Measurements from ENCODE around the gene CCP110.
"Not testable (repeated sequence)": the region's sequence is repeated elsewhere in the genome, so short reads cannot be mapped to it uniquely, and the experiment has no call there.

CCP110 gene

GRCh38 chr16:19512297-19512696 lies 11.4 kb upstream of the CCP110 start:
- DNase-seq (ENCODE audit: low read depth in 2 of 2, low spot score in 1 of 2) = no peak

GRCh38 chr16:19513377-19514053 lies 10.2 kb upstream of the CCP110 start:
- no peak for DNase-seq (ENCODE audit: low read depth in 2 of 2, low spot score in 1 of 2)

GRCh38 chr16:19515757-19516156 lies 8.0 kb upstream of the CCP110 start:
- no peak for DNase-seq (ENCODE audit: low read depth in 2 of 2, low spot score in 1 of 2)

- no peak for DNase-seq (ENCODE audit: low read depth in 2 of 2, low spot score in 1 of 2)
Measured at GRCh38 chr16:19517424-19518089, 6.2 kb upstream of the CCP110 start.

GRCh38 chr16:19518388-19518787 lies 5.4 kb upstream of the CCP110 start:
- no peak for DNase-seq (ENCODE audit: low read depth in 2 of 2, low spot score in 1 of 2)

- DNase-seq (ENCODE audit: low read depth in 2 of 2, low spot score in 1 of 2) = no peak
Measured at GRCh38 chr16:19520861-19521331, 2.8 kb upstream of the CCP110 start.

- DNase-seq (ENCODE audit: low read depth in 2 of 2, low spot score in 1 of 2) = peak; percentile 81 to 88
Measured at GRCh38 chr16:19521471-19522396, 2.0 kb upstream of the CCP110 start, which contains the start of gene GDE1. Gene GDE1, minus strand, starts transcription at chr16:19522098. Its CDS starts 134 bp downstream, at chr16:19521964.

- no peak for DNase-seq (ENCODE audit: low read depth in 2 of 2, low spot score in 1 of 2)
Measured at GRCh38 chr16:19522397-19522732, 1.4 kb upstream of the CCP110 start.

- DNase-seq (ENCODE audit: low read depth in 2 of 2, low spot score in 1 of 2) = no peak
Measured at GRCh38 chr16:19522760-19523159, 982 bp upstream of the CCP110 start.

- DNase-seq (ENCODE audit: low read depth in 2 of 2, low spot score in 1 of 2) = no peak
Measured at GRCh38 chr16:19523184-19523558, 571 bp upstream of the CCP110 start.

GRCh38 chr16:19524356-19524615 lies 544 bp downstream of the CCP110 start:
- no peak for DNase-seq (ENCODE audit: low read depth in 2 of 2, low spot score in 1 of 2)

GRCh38 chr16:19524616-19525384 lies 1.1 kb downstream of the CCP110 start:
- no peak for DNase-seq (ENCODE audit: low read depth in 2 of 2, low spot score in 1 of 2)

GRCh38 chr16:19525385-19525723 lies 1.6 kb downstream of the CCP110 start:
- no peak for DNase-seq (ENCODE audit: low read depth in 2 of 2, low spot score in 1 of 2)

GRCh38 chr16:19527161-19527560 lies 3.4 kb downstream of the CCP110 start:
- DNase-seq (ENCODE audit: low read depth in 2 of 2, low spot score in 1 of 2) = no peak

- no peak for DNase-seq (ENCODE audit: low read depth in 2 of 2, low spot score in 1 of 2)
Measured at GRCh38 chr16:19528666-19529065, 4.9 kb downstream of the CCP110 start.

GRCh38 chr16:19532601-19533000 lies 8.9 kb downstream of the CCP110 start:
- no peak for DNase-seq (ENCODE audit: low read depth in 2 of 2, low spot score in 1 of 2)

GRCh38 chr16:19540241-19540970 lies 16.7 kb downstream of the CCP110 start:
- DNase-seq (ENCODE audit: low read depth in 2 of 2, low spot score in 1 of 2) = no peak

GRCh38 chr16:19542138-19542821 lies 18.5 kb downstream of the CCP110 start:
- no peak for DNase-seq (ENCODE audit: low read depth in 2 of 2, low spot score in 1 of 2)

GRCh38 chr16:19543278-19543996 lies 19.7 kb downstream of the CCP110 start:
- DNase-seq (ENCODE audit: low read depth in 2 of 2, low spot score in 1 of 2) = not testable (repeated sequence)

All from stimulated activated CD8-positive, alpha-beta memory T cell treated with anti-CD3 and anti-CD28 coated beads, Interleukin-4, amount 100 ng/mL, for 1 hour (primary cell).